Endothelial cell of umbilical vein (primary cell): ENCODE measurements around the gene RAPH1. TPM values are rescaled to one million over a fixed set of nuclear protein-coding genes. Genes with fewer than 3 reads are reported as not detected.

Source experiments
- BruUV-seq: library from RNA; stranded (reverse); fragments of 400-500 nt; replicated peaks from 2 replicates; lab custom pipeline; 2021; lab: Mats Ljungman, UMichigan
- CTCF ChIA-PET: fragments of 300-600, 350-600 bp; sonication (Branson Sonifier 250); formaldehyde crosslinking; loops from one replicate; lab custom pipeline; 2021; ENCODE audit warnings: antibody characterized with exemption, inconsistent platforms; lab: Charles Lee
- POLR2A ChIA-PET: fragments of 300-600, 350-600 bp; sonication (Branson Sonifier 250); formaldehyde crosslinking; loops from one replicate; lab custom pipeline; 2021; ENCODE audit warnings: antibody characterized with exemption, inconsistent platforms; lab: Charles Lee
- DNase-seq: peaks from one replicate; pipeline ENCODE4 v3.0.0-alpha.2; 2011; ENCODE audit warnings: low read depth, low spot score
- FAIRE-seq: peaks from 2 replicates; lab custom pipeline; 2011; peaks lifted over from hg19 to GRCh38; lab: Jason Lieb, UNC
- H2AFZ ChIP-seq: 2 replicates; pipeline ENCODE4 v1.6.0; 2012; ENCODE audit warnings: low read depth, low read length, control low read depth, inconsistent platforms
- H3K27ac ChIP-seq: 2 replicates; pipeline ENCODE4 v1.5.1; 2011; ENCODE audit warnings: low read depth, mild to moderate bottlenecking, control low read depth, low read length, moderate library complexity; ENCODE audit not compliant: insufficient read depth
- H3K27me3 ChIP-seq, 2 experiments: 2 replicates each; pipeline versions ENCODE4 v1.6.0 to v1.6.1; 2011; ENCODE audit warnings: low read length in 2 of 2, mixed read lengths in 1 of 2; ENCODE audit not compliant: control insufficient read depth in 2 of 2, insufficient read depth in 2 of 2
- H3K36me3 ChIP-seq, 2 experiments: 2 replicates in 1 of 2; 3 replicates in 1 of 2; pipeline ENCODE4 v1.5.1; 2011; ENCODE audit warnings: low read length in 2 of 2, mild to moderate bottlenecking in 1 of 2, moderate library complexity in 1 of 2; ENCODE audit not compliant: control insufficient read depth in 2 of 2, insufficient read depth in 2 of 2; ENCODE audit errors: extremely low read depth in 1 of 2
- H3K4me1 ChIP-seq: 3 replicates; pipeline ENCODE4 v1.5.1; 2011; ENCODE audit warnings: mild to moderate bottlenecking, low read length; ENCODE audit not compliant: control insufficient read depth, insufficient read depth; ENCODE audit errors: extremely low read depth
- H3K4me2 ChIP-seq: 2 replicates; pipeline ENCODE4 v1.6.1; 2011; ENCODE audit warnings: low read length, control low read depth, mixed read lengths; ENCODE audit not compliant: insufficient read depth
- H3K4me3 ChIP-seq, 3 experiments: fragments of 200-600 bp in 1 of 3; sonication (generic), shearing (Covaris generic) in 1 of 3; replicated peaks in 1 of 3; 2 replicates each; pipeline ENCODE4 v1.5.1; 2011 to 2016; ENCODE audit warnings: control low read depth in 3 of 3, low read length in 3 of 3, mild to moderate bottlenecking in 2 of 3, inconsistent platforms in 1 of 3, low read depth in 1 of 3, moderate library complexity in 1 of 3; ENCODE audit not compliant: insufficient read depth in 1 of 3
- H3K79me2 ChIP-seq: 2 replicates; pipeline ENCODE4 v1.6.0; 2012; ENCODE audit warnings: low read length, inconsistent platforms; ENCODE audit not compliant: control insufficient read depth, insufficient read depth
- H3K9ac ChIP-seq: replicated peaks from 2 replicates; pipeline ENCODE3; 2011; ENCODE audit warnings: low read length, control low read depth; ENCODE audit not compliant: insufficient read depth; ENCODE audit errors: extremely low read depth
- H3K9me1 ChIP-seq: replicated peaks from 3 replicates; pipeline ENCODE4 v1.6.0; 2011; ENCODE audit warnings: mild to moderate bottlenecking, low read length; ENCODE audit not compliant: control insufficient read depth, insufficient read depth; ENCODE audit errors: extremely low read depth
- H3K9me3 ChIP-seq: replicated peaks from 2 replicates; pipeline ENCODE4 v1.5.1; 2012; ENCODE audit warnings: low read length, inconsistent platforms; ENCODE audit not compliant: control insufficient read depth, insufficient read depth
- H4K20me1 ChIP-seq: replicated peaks from 2 replicates; pipeline ENCODE3; 2011; ENCODE audit warnings: mild to moderate bottlenecking, low read length; ENCODE audit not compliant: control insufficient read depth, insufficient read depth; ENCODE audit errors: extremely low read depth
- CTCF ChIP-seq, 2 donors: IDR thresholded peaks; 1 replicate in 1 of 2; 2 replicates in 1 of 2; pipeline ENCODE4 v1.5.1; 2011; ENCODE audit warnings: low read length in 2 of 2, mild to moderate bottlenecking in 2 of 2, moderate library complexity in 2 of 2, control low read depth in 1 of 2, inconsistent platforms in 1 of 2, low read depth in 1 of 2; ENCODE audit not compliant: insufficient read depth in 1 of 2; ENCODE audit errors: extremely low read depth in 1 of 2
- EZH2 ChIP-seq: IDR thresholded peaks from 2 replicates; pipeline ENCODE4 v1.6.1; 2012; ENCODE audit warnings: borderline replicate concordance, low read depth, mild to moderate bottlenecking, moderate library complexity, low read length, inconsistent platforms; ENCODE audit not compliant: severe bottlenecking
- FOS ChIP-seq: IDR thresholded peaks from 2 replicates; pipeline ENCODE4 v1.6.1; 2011; ENCODE audit warnings: mild to moderate bottlenecking, low read length, moderate library complexity, borderline replicate concordance; ENCODE audit not compliant: insufficient read depth
- GATA2 ChIP-seq: IDR thresholded peaks from 2 replicates; pipeline ENCODE4 v1.7.0; 2011; ENCODE audit warnings: low read depth, mild to moderate bottlenecking, moderate library complexity, mixed read lengths, low read length; ENCODE audit not compliant: insufficient read length, insufficient read depth
- JUN ChIP-seq: IDR thresholded peaks from 2 replicates; pipeline ENCODE4 v1.6.1; 2011; ENCODE audit warnings: borderline replicate concordance, low read depth; ENCODE audit not compliant: insufficient read length, insufficient read depth
- MYC ChIP-seq: IDR thresholded peaks from one replicate; pipeline ENCODE4 v1.6.1; 2011; ENCODE audit warnings: mild to moderate bottlenecking, low read depth, low read length
- POLR2A ChIP-seq: IDR thresholded peaks from 2 replicates; pipeline ENCODE4 v1.6.1; 2012; ENCODE audit warnings: low read depth, mild to moderate bottlenecking, control low read depth, low read length
- POLR2AphosphoS5 ChIP-seq: IDR thresholded peaks from 2 replicates; pipeline ENCODE4 v1.6.1; 2012; ENCODE audit warnings: low read depth, mild to moderate bottlenecking, control low read depth, low read length, moderate library complexity; ENCODE audit not compliant: insufficient read depth
- dilution Hi-C: fragments of 300-500 bp; cut with MboI; formaldehyde crosslinking; loops from one replicate; pipeline ENCODE4 v1.15.0; 2019; ENCODE audit warnings: low sequenced_read_pairs; ENCODE audit not compliant: extremely low pct_ligation_motif_present
- intact Hi-C: fragments of 100-400 bp; cut with micrococcal nuclease; formaldehyde crosslinking; loops from one replicate; pipeline ENCODE4 v1.10.0; 2022
- polyA plus RNA-seq, 4 experiments: library from polyadenylated mRNA; depleted of rRNA in 3 of 4; stranded (reverse) in 3 of 4; unstranded in 1 of 4; fragments of >200 nt; gene quantifications; 2 replicates each; pipeline versions ENCODE4 v1.2.1 to v1.2.3, GENCODE V29; 2011 to 2012; ENCODE audit warnings: missing spikeins in 1 of 4
- total RNA-seq: library from RNA; stranded (reverse); gene quantifications from 2 replicates; pipeline ENCODE4 v1.2.3, GENCODE V29; 2021
- TF ChIP-seq, protein P1 (sequence below): IDR thresholded peaks from 2 replicates; pipeline ENCODE4 v1.6.1; 2011; ENCODE audit not compliant: insufficient read depth, insufficient read length

Gene RAPH1
- total and polyA plus RNA-seq, 2 donors (not counting 3 experiments of a cell fraction or from before 2014, with no cell fraction given), result 5.1 to 59.5 TPM

- Histone ChIP-seq H3K36me3 (peaks cover 2 to 13% of the 10 kb centered on the region in 2 experiments), H3K27me3 (no peaks in the 10 kb centered on the region), H3K79me2 (peaks cover 5% of the 10 kb centered on the region), H3K4me1 (no peaks in the 10 kb centered on the region), H3K27ac (no peak overlapping the region), H2AFZ (no peak overlapping the region), H4K20me1 (no peaks in the 10 kb centered on the region), H3K9me1 (no peaks in the 10 kb centered on the region), H3K4me2 (no peak overlapping the region), H3K9ac (no peak overlapping the region), H3K4me3 (no peak overlapping the region), H3K9me3 (no peaks in the 10 kb centered on the region)
- DNase-seq (no peak), FAIRE-seq (no peak)
- ChIA-PET CTCF (interaction anchor here (3.2 kb wide), 1 partner anchor 353 kb away, joined by 16 read pairs; no protein-coding TSS in a partner anchor), POLR2A (interaction anchor here (0.7 kb wide), 1 partner anchor 88 kb away, joined by 3 read pairs; no protein-coding TSS in a partner anchor)
- no TSS peak for BruUV-seq
- intact Hi-C loops, result no loop called here
- dilution Hi-C loops, result no loop called here
- TF ChIP-seq CTCF (IDR thresholded peaks at IDR 0.05; ENCODE audit: extremely low read depth in 1 of 2, insufficient read depth in 1 of 2, low read depth in 1 of 2, low read length in 2 of 2) (no peak), POLR2AphosphoS5 (no peak), GATA2 (no peak), POLR2A (no peak), FOS (no peak)
These were observed 72.8 kb downstream of the RAPH1 start for GRCh38 chr2:203462308-203462707.

DNA sequence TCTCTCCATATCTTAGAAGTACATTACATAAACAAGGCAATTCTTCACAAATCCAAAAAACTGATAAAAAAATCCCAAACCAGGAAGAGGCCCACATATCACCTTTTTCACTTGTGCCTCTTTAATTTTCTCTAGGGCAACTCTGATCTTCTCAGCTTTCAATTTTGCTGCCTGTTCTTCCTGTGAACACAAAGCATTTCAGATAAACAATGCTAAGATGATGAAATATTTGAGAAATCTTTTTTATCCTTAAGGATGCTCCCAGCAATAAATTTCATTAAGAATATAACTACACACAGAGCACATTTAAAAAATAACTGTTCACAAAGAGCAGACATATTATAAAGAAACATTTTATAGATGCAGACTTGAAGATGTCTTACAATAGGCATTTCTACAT, 73.4 kb downstream of the RAPH1 start:
- H3K9me1 ChIP-seq, result no peaks in the 10 kb centered on the region
- no peaks in the 10 kb centered on the region for H4K20me1 ChIP-seq
- no peak for DNase-seq
- dilution Hi-C loops (no loop called here), intact Hi-C loops (no loop called here)
- CTCF ChIA-PET, result interaction anchor here (3.2 kb wide), 1 partner anchor 354 kb away, joined by 16 read pairs; no protein-coding TSS in a partner anchor
- no peak overlapping the region for H2AFZ ChIP-seq
- H3K4me3 ChIP-seq, result no peak overlapping the region
- H3K9me3 ChIP-seq, result no peaks in the 10 kb centered on the region
- H3K27ac ChIP-seq, result no peak overlapping the region
- TF ChIP-seq GATA2 (no peak), MYC (no peak), CTCF (IDR thresholded peaks at IDR 0.05; ENCODE audit: extremely low read depth in 1 of 2, insufficient read depth in 1 of 2, low read depth in 1 of 2, low read length in 2 of 2) (no peak), FOS (no peak), EZH2 (no peak), POLR2A (no peak), POLR2AphosphoS5 (no peak), JUN (no peak)
- TF ChIP-seq, protein P1, sequence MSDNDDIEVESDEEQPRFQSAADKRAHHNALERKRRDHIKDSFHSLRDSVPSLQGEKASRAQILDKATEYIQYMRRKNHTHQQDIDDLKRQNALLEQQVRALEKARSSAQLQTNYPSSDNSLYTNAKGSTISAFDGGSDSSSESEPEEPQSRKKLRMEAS, result no peak
- no TSS peak for BruUV-seq
- H3K36me3 ChIP-seq, result peaks cover 2 to 13% of the 10 kb centered on the region in 2 experiments
- POLR2A ChIA-PET, result no interaction called here
- H3K4me2 ChIP-seq, result no peak overlapping the region
- H3K9ac ChIP-seq, result no peak overlapping the region
- FAIRE-seq, result no peak
- no peaks in the 10 kb centered on the region for H3K4me1 ChIP-seq
- peaks cover 4% of the 10 kb centered on the region for H3K79me2 ChIP-seq
- no peaks in the 10 kb centered on the region for H3K27me3 ChIP-seq
